SK-N-SH (cell line): ENCODE results near the gene POLE2. TPM values are rescaled to one million over a fixed set of nuclear protein-coding genes. Genes with fewer than 3 reads are reported as not detected.

Experiments
- CTCF ChIA-PET: fragments of 300-600, 350-600 bp; formaldehyde crosslinking; extraction: SDS; loops from one replicate; lab custom pipeline; 2021; lab: Yijun Ruan, JAX
- POLR2A ChIA-PET: fragments of 350-600 bp; sonication (Branson Sonifier 250); formaldehyde crosslinking; extraction: SDS; loops from one replicate; lab custom pipeline; 2020; ENCODE audit warnings: antibody characterized with exemption, inconsistent platforms; lab: Yijun Ruan, JAX
- DNase-seq: peaks from one replicate; pipeline ENCODE4 v3.0.0; 2012
- H2AFZ ChIP-seq: fragments of 200-600 bp; sonication (generic); 2 replicates; pipeline ENCODE4 v1.8.1; 2016; ENCODE audit warnings: antibody characterized with exemption, mild to moderate bottlenecking, low read depth
- H3F3A ChIP-seq: fragments of 200-600 bp; sonication (generic); replicated peaks from 2 replicates; pipeline ENCODE3; 2016; ENCODE audit warnings: antibody characterized with exemption, mild to moderate bottlenecking; ENCODE audit not compliant: insufficient read depth
- H3K27ac ChIP-seq, 2 experiments: fragments of 200-500 bp in 1 of 2; fragments of 200-600 bp in 1 of 2; sonication (Bioruptor generic) in 1 of 2; sonication (generic), shearing (Covaris generic) in 1 of 2; 2 replicates each; pipeline versions ENCODE4 v1.5.1 to v1.6.1; 2014 to 2016; ENCODE audit warnings: low read depth in 2 of 2, inconsistent platforms in 1 of 2, low read length in 1 of 2, mild to moderate bottlenecking in 1 of 2, mixed read lengths in 1 of 2
- H3K27me3 ChIP-seq: fragments of 200-600 bp; sonication (generic), shearing (Covaris generic); 2 replicates; pipeline ENCODE4 v1.6.1; 2016; ENCODE audit warnings: mixed run types; ENCODE audit not compliant: insufficient read depth
- H3K36me3 ChIP-seq, 2 experiments: fragments of 200-500 bp in 1 of 2; fragments of 200-600 bp in 1 of 2; sonication (Bioruptor generic) in 1 of 2; sonication (generic) in 1 of 2; replicated peaks in 1 of 2; 2 replicates each; pipeline versions ENCODE3 to v1.5.1; 2014 to 2016; ENCODE audit warnings: low read length in 1 of 2, mild to moderate bottlenecking in 1 of 2; ENCODE audit not compliant: insufficient read depth in 2 of 2, control insufficient read depth in 1 of 2
- H3K4me1 ChIP-seq, 2 experiments: fragments of 200-500 bp in 1 of 2; fragments of 200-600 bp in 1 of 2; sonication (Bioruptor generic) in 1 of 2; sonication (generic), shearing (Covaris generic) in 1 of 2; 2 replicates each; pipeline versions ENCODE4 v1.5.1 to v1.6.1; 2014 to 2016; ENCODE audit warnings: low read depth in 1 of 2, low read length in 1 of 2, mixed run types in 1 of 2; ENCODE audit not compliant: insufficient read depth in 2 of 2, control insufficient read depth in 1 of 2
- H3K4me2 ChIP-seq: fragments of 200-600 bp; sonication (generic), shearing (Covaris generic); 2 replicates; pipeline ENCODE4 v1.6.1; 2017; ENCODE audit warnings: mixed run types
- H3K4me3 ChIP-seq, 2 experiments: fragments of 200-500 bp in 1 of 2; fragments of 200-600 bp in 1 of 2; sonication (Bioruptor generic) in 1 of 2; sonication (generic), shearing (Covaris generic) in 1 of 2; 2 replicates each; pipeline versions ENCODE4 v1.5.1 to v1.8.1; 2014 to 2016; ENCODE audit warnings: low read depth in 2 of 2, inconsistent platforms in 1 of 2, low read length in 1 of 2, mild to moderate bottlenecking in 1 of 2, mixed read lengths in 1 of 2, moderate library complexity in 1 of 2
- H3K79me2 ChIP-seq: fragments of 200-600 bp; sonication (generic); 2 replicates; pipeline ENCODE4 v1.8.1; 2017; ENCODE audit warnings: mild to moderate bottlenecking; ENCODE audit not compliant: insufficient read depth
- H3K9ac ChIP-seq: fragments of 200-600 bp; sonication (generic); 2 replicates; pipeline ENCODE4 v1.6.1; 2017; ENCODE audit warnings: mixed run types
- H3K9me2 ChIP-seq: fragments of 200-600 bp; sonication (generic); 2 replicates; pipeline ENCODE4 v1.6.1; 2017; ENCODE audit warnings: mixed run types
- H3K9me3 ChIP-seq: fragments of 200-600 bp; sonication (generic); 2 replicates; pipeline ENCODE4 v1.6.1; 2017; ENCODE audit warnings: mixed run types, mild to moderate bottlenecking, moderate library complexity
- H4K20me1 ChIP-seq: fragments of 200-600 bp; sonication (generic); 2 replicates; pipeline ENCODE4 v1.6.1; 2017; ENCODE audit warnings: mild to moderate bottlenecking, mixed run types; ENCODE audit not compliant: insufficient read depth
- CHD2 ChIP-seq: fragments of 150-350 bp; IDR thresholded peaks from 2 replicates; pipeline ENCODE4 v1.6.1; 2018; ENCODE audit warnings: low read length; ENCODE audit not compliant: partially characterized antibody
- ELF1 ChIP-seq: IDR thresholded peaks from 2 replicates; pipeline ENCODE4 v1.4.0; 2012
- EZH2phosphoT487 ChIP-seq: fragments of 200-600 bp; sonication (generic); IDR thresholded peaks from 2 replicates; pipeline ENCODE4 v1.6.1; 2017; ENCODE audit warnings: low read depth, mixed run types, mild to moderate bottlenecking, antibody characterized with exemption, moderate library complexity, borderline replicate concordance
- FOXJ3 ChIP-seq: sonication (generic); formaldehyde crosslinking; IDR thresholded peaks from 2 replicates; pipeline ENCODE4 v1.5.1; 2020; ENCODE audit warnings: mild to moderate bottlenecking, missing genetic modification reagents
- FOXM1 ChIP-seq: IDR thresholded peaks from 2 replicates; pipeline ENCODE4 v1.4.0; 2012; ENCODE audit warnings: low read depth, mild to moderate bottlenecking
- GABPA ChIP-seq: IDR thresholded peaks from 2 replicates; pipeline ENCODE4 v1.4.0; 2012; ENCODE audit warnings: low read depth, mild to moderate bottlenecking
- GATA2 ChIP-seq: sonication (generic); formaldehyde crosslinking; IDR thresholded peaks from 2 replicates; pipeline ENCODE4 v1.5.0; 2020; ENCODE audit warnings: mild to moderate bottlenecking, missing genetic modification reagents
- JUND ChIP-seq: IDR thresholded peaks from 2 replicates; pipeline ENCODE4 v1.4.0; 2012
- MEF2A ChIP-seq: IDR thresholded peaks from 2 replicates; pipeline ENCODE4 v1.4.0; 2012; ENCODE audit warnings: low read depth, borderline replicate concordance
- MXI1 ChIP-seq: IDR thresholded peaks from 2 replicates; pipeline ENCODE4 v1.6.1; 2012; ENCODE audit warnings: mild to moderate bottlenecking, low read depth, low read length, improper control_type of control experiment
- NFIC ChIP-seq: IDR thresholded peaks from 2 replicates; pipeline ENCODE4 v1.4.0; 2012; ENCODE audit warnings: borderline replicate concordance
- RAD21 ChIP-seq: IDR thresholded peaks from 2 replicates; pipeline ENCODE4 v1.6.1; 2012; ENCODE audit warnings: mild to moderate bottlenecking, low read length
- SMC3 ChIP-seq: IDR thresholded peaks from 2 replicates; pipeline ENCODE4 v1.6.1; 2012; ENCODE audit warnings: low read depth, low read length, improper control_type of control experiment
- TEAD4 ChIP-seq: IDR thresholded peaks from 2 replicates; pipeline ENCODE4 v1.4.0; 2012; ENCODE audit warnings: mild to moderate bottlenecking, borderline replicate concordance; ENCODE audit not compliant: insufficient read depth
- YY1 ChIP-seq: IDR thresholded peaks from 2 replicates; pipeline ENCODE4 v1.4.0; 2012; ENCODE audit warnings: low read depth, mild to moderate bottlenecking
- WGBS: methylation state at CpG from one replicate; pipeline ENCODE4 v1.1.6; 2017; ENCODE audit warnings: low lambda C conversion rate; 5-methylcytosine and 5-hydroxymethylcytosine counted together
- polyA plus RNA-seq, 3 experiments: library from polyadenylated mRNA; depleted of rRNA; stranded (reverse); fragments of >200 nt; gene quantifications; 2 replicates each; pipeline ENCODE4 v1.2.3, GENCODE V29; 2012
- TF ChIP-seq, protein P1 (sequence below): fragments of 150-350 bp; IDR thresholded peaks from 2 replicates; pipeline ENCODE4 v1.6.1; 2017; ENCODE audit warnings: antibody characterized with exemption, low read length, low read depth, borderline replicate concordance
- TF ChIP-seq, protein P2 (sequence below): IDR thresholded peaks from 2 replicates; pipeline ENCODE4 v1.4.0; 2012; ENCODE audit warnings: low read depth, borderline replicate concordance
- TF ChIP-seq, protein P3 (sequence below): fragments of 200-600 bp; sonication (generic); IDR thresholded peaks from 2 replicates; pipeline ENCODE4 v1.6.1; 2017; ENCODE audit warnings: antibody characterized with exemption, mild to moderate bottlenecking, moderate library complexity
- TF ChIP-seq, protein P4 (sequence below): fragments of 150-350 bp; IDR thresholded peaks from 2 replicates; pipeline ENCODE4 v1.6.1; 2016; ENCODE audit warnings: mild to moderate bottlenecking, low read depth, low read length
- TF ChIP-seq, protein P5 (sequence below): IDR thresholded peaks from 2 replicates; pipeline ENCODE4 v1.4.0; 2012; ENCODE audit warnings: low read depth

Gene POLE2
- polyA plus RNA-seq, 1 of the 3 experiments (the other 2 are of a cell fraction): 8.5 TPM

DNA sequence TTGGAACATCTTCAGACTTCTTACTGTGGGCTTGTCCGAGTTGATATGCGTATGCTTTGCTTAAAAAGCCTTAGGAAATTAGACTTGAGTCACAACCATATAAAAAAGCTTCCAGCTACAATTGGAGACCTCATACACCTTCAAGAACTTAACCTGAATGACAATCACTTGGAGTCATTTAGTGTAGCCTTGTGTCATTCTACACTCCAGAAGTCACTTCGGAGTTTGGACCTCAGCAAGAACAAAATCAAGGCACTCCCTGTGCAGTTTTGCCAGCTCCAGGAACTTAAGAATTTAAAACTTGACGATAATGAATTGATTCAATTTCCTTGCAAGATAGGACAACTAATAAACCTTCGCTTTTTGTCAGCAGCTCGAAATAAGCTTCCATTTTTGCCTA lies 80.4 kb downstream of the POLE2 start:
- TF ChIP-seq, protein P1, sequence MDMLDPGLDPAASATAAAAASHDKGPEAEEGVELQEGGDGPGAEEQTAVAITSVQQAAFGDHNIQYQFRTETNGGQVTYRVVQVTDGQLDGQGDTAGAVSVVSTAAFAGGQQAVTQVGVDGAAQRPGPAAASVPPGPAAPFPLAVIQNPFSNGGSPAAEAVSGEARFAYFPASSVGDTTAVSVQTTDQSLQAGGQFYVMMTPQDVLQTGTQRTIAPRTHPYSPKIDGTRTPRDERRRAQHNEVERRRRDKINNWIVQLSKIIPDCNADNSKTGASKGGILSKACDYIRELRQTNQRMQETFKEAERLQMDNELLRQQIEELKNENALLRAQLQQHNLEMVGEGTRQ: no peak
- TF ChIP-seq CHD2 (no peak), YY1 (no peak), GABPA (no peak), JUND (no peak)
- TF ChIP-seq, protein P2, sequence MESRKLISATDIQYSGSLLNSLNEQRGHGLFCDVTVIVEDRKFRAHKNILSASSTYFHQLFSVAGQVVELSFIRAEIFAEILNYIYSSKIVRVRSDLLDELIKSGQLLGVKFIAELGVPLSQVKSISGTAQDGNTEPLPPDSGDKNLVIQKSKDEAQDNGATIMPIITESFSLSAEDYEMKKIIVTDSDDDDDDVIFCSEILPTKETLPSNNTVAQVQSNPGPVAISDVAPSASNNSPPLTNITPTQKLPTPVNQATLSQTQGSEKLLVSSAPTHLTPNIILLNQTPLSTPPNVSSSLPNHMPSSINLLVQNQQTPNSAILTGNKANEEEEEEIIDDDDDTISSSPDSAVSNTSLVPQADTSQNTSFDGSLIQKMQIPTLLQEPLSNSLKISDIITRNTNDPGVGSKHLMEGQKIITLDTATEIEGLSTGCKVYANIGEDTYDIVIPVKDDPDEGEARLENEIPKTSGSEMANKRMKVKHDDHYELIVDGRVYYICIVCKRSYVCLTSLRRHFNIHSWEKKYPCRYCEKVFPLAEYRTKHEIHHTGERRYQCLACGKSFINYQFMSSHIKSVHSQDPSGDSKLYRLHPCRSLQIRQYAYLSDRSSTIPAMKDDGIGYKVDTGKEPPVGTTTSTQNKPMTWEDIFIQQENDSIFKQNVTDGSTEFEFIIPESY: no peak
- no peak for DNase-seq
- Histone ChIP-seq H3K79me2 (peaks cover 33% of the 10 kb centered on the region), H3K9me3 (no peaks in the 10 kb centered on the region), H3K36me3 (peaks cover 0 to 15% of the 10 kb centered on the region in 2 experiments), H3K27me3 (no peaks in the 10 kb centered on the region), H3K27ac (no peak overlapping the region), H4K20me1 (no peaks in the 10 kb centered on the region), H3K9ac (no peak overlapping the region), H3K9me2 (no peaks in the 10 kb centered on the region), H3F3A (peaks cover 11% of the 10 kb centered on the region), H3K4me1 (no peaks in the 10 kb centered on the region), H3K4me2 (no peak overlapping the region), H3K4me3 (no peak overlapping the region), H2AFZ (no peak overlapping the region)
- POLR2A ChIA-PET: interaction anchor here (1.0 kb wide), 1 partner anchor 13 kb away, joined by 3 read pairs; the partner anchor contains the start of genes MGAT2 and RPL36AL
- 83% methylated on average over 6 of the region's 6 CpGs for WGBS
- CTCF ChIA-PET: interaction anchor here (1.1 to 1.2 kb wide), 2 partner anchors 21 to 26 kb away, joined by 3 to 4 read pairs; no protein-coding TSS in a partner anchor

DNA sequence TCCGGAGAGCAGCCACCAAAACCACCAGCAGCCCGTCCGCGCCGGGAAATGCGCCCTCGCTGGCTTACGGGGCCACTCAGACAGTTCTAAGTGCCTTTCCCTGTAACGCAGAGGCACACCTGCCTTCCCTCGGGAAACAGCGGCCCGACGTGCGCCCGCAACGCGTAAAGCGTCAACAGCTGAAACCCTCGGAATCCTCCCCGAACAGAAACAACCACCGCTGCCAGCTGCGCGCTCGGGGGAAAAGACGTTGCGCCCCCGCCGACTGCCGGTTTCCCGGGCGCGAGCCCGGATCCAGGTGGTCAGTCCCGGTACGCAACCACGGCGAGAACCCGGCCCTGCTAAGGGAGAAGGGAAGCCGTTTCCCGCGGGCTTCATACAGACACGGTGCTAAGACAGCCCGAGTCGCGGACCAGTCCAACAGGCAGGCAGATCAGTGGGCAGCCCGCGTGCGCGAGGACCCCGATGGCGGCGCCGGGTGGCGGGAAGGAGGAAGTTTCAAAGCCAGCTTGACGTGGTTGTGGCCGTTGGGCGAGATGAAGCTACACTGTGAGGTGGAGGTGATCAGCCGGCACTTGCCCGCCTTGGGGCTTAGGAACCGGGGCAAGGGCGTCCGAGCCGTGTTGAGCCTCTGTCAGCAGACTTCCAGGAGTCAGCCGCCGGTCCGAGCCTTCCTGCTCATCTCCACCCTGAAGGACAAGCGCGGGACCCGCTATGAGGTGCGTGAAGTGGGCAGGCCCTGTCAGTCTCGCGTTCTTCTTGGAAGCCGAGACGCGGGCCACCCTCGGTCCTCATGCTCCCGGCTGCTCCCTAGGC lies 89.3 kb downstream of the POLE2 start, which contains the start of gene LRR1:
Gene LRR1 (plus strand): TSS at position 456 of the 816 bp plus-strand sequence. CDS start 81 bp downstream, at position 537.
- Histone ChIP-seq H2AFZ (peak within 1 kb of the TSS; percentile 89), H3K4me3 (peak within 1 kb of the TSS; percentile 74 to 85), H3K4me2 (peak within 1 kb of the TSS; percentile 84), H4K20me1 (no peaks in the 10 kb centered on the region), H3K9me2 (no peaks in the 10 kb centered on the region), H3K9ac (peak within 1 kb of the TSS; percentile 96), H3K27me3 (no peaks in the 10 kb centered on the region), H3K79me2 (peaks cover 56% of the 10 kb centered on the region), H3K36me3 (peaks cover 0 to 5% of the 10 kb centered on the region in 2 experiments), H3K27ac (peak within 1 kb of the TSS; percentile 94 to 97), H3F3A (peaks cover 23% of the 10 kb centered on the region), H3K9me3 (no peaks in the 10 kb centered on the region), H3K4me1 (peaks cover 2 to 3% of the 10 kb centered on the region in 2 experiments; a peak in 2 of 4 replicates)
- ChIA-PET POLR2A (interaction anchor here (1.5 to 2.5 kb wide), 4 partner anchors 12 to 169 kb away, joined by 4 to 19 read pairs (median 8); partner anchors contain the start of genes MGAT2, RPL36AL and RPS29), CTCF (interaction anchor here (0.6 to 5.4 kb wide), 8 partner anchors 11 to 263 kb away, joined by 3 to 51 read pairs (median 3); partner anchors contain the start of genes MGAT2, NEMF, RPL36AL and RPS29)
- DNase-seq: peak; percentile 88
- 0% methylated on average over 27 of the region's 77 CpGs for WGBS
- TF ChIP-seq EZH2phosphoT487 (no peak), MXI1 (peak; percentile 73), GATA2 (peak; percentile 10; the same call in 1 of the 2 replicates), FOXJ3 (0 out of 2 replicates have a peak, but pooled peaks have one; percentile 48), RAD21 (no peak), TEAD4 (no peak), JUND (no peak), ELF1 (no peak), NFIC (no peak), SMC3 (0 out of 2 replicates have a peak, but pooled peaks have one; percentile 14), FOXM1 (peak; percentile 23; the same call in 1 of the 2 replicates), CHD2 (peak; percentile 95), MEF2A (no peak)
- TF ChIP-seq, protein P3, sequence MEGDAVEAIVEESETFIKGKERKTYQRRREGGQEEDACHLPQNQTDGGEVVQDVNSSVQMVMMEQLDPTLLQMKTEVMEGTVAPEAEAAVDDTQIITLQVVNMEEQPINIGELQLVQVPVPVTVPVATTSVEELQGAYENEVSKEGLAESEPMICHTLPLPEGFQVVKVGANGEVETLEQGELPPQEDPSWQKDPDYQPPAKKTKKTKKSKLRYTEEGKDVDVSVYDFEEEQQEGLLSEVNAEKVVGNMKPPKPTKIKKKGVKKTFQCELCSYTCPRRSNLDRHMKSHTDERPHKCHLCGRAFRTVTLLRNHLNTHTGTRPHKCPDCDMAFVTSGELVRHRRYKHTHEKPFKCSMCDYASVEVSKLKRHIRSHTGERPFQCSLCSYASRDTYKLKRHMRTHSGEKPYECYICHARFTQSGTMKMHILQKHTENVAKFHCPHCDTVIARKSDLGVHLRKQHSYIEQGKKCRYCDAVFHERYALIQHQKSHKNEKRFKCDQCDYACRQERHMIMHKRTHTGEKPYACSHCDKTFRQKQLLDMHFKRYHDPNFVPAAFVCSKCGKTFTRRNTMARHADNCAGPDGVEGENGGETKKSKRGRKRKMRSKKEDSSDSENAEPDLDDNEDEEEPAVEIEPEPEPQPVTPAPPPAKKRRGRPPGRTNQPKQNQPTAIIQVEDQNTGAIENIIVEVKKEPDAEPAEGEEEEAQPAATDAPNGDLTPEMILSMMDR: no peak
- TF ChIP-seq, protein P4, sequence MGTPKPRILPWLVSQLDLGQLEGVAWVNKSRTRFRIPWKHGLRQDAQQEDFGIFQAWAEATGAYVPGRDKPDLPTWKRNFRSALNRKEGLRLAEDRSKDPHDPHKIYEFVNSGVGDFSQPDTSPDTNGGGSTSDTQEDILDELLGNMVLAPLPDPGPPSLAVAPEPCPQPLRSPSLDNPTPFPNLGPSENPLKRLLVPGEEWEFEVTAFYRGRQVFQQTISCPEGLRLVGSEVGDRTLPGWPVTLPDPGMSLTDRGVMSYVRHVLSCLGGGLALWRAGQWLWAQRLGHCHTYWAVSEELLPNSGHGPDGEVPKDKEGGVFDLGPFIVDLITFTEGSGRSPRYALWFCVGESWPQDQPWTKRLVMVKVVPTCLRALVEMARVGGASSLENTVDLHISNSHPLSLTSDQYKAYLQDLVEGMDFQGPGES: no peak
- TF ChIP-seq, protein P5, sequence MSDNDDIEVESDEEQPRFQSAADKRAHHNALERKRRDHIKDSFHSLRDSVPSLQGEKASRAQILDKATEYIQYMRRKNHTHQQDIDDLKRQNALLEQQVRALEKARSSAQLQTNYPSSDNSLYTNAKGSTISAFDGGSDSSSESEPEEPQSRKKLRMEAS: peak; percentile 94
